HL-60 (cell line): ENCODE results near the gene PHACTR3.

Experiments
- DNase-seq, 2 experiments: peaks; one replicate each; pipeline ENCODE4 v3.0.0-alpha.2; 2010 to 2020; ENCODE audit warnings: low read depth in 1 of 2, low spot score in 1 of 2
- H3K27ac ChIP-seq: fragments of 250-450 bp; sonication (Bioruptor Pico); replicated peaks from 2 replicates; pipeline ENCODE4 v1.5.1; 2020; ENCODE audit warnings: mild to moderate bottlenecking, moderate library complexity
- H3K27me3 ChIP-seq: fragments of 250-450 bp; sonication (Bioruptor Pico); 2 replicates; pipeline ENCODE4 v1.5.1; 2021; ENCODE audit warnings: mild to moderate bottlenecking, moderate library complexity; ENCODE audit not compliant: insufficient read depth, poor library complexity, severe bottlenecking
- H3K4me3 ChIP-seq: replicated peaks from 2 replicates; pipeline ENCODE4 v1.5.1; 2011; ENCODE audit warnings: mild to moderate bottlenecking, control low read depth, low read length; ENCODE audit not compliant: insufficient read depth
- CTCF ChIP-seq: IDR thresholded peaks from one replicate; pipeline ENCODE4 v1.5.1; 2011; ENCODE audit warnings: low read length, control low read depth, inconsistent platforms; ENCODE audit not compliant: insufficient read depth
- GABPA ChIP-seq: IDR thresholded peaks from 2 replicates; pipeline ENCODE4 v1.6.1; 2012; ENCODE audit warnings: low read depth
- POLR2AphosphoS5 ChIP-seq: IDR thresholded peaks from 2 replicates; pipeline ENCODE4 v1.6.1; 2012; ENCODE audit warnings: low read depth
- REST ChIP-seq: IDR thresholded peaks from 2 replicates; pipeline ENCODE4 v1.6.1; 2012; ENCODE audit warnings: low read depth; ENCODE audit not compliant: insufficient replicate concordance
- SPI1 ChIP-seq: IDR thresholded peaks from 2 replicates; pipeline ENCODE4 v1.6.1; 2012; ENCODE audit warnings: low read depth, mild to moderate bottlenecking, borderline replicate concordance

The PHACTR3 gene

DNA sequence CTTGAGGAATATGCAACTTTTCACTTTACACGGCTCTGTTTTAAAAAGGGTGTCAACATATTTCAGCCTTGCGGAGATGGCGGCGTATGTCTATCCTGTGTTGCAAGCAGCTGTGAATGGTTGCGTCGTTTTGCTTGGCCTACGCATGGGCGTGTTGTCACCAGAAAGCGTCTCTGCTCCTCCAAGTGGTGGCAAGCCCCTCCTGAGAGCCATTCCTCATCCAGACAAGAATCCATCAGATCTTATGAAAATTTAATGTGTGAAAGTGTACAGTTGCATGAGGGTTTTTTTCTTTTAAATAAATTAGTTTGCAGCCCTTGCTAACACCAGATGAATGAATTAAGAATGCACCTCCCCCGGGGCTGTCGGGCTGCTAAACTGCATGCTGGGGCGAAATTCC lies 114.4 kb downstream of the PHACTR3 start:
- no peak for DNase-seq
- TF ChIP-seq REST = no peak
- TF ChIP-seq GABPA = no peak
- TF ChIP-seq SPI1 = no peak
- no peak for TF ChIP-seq CTCF
- no peak for TF ChIP-seq POLR2AphosphoS5
- Histone ChIP-seq H3K27ac (no peak overlapping the region), H3K4me3 (no peak overlapping the region), H3K27me3 (peaks cover 7% of the 10 kb centered on the region)

GRCh38 chr20:59720013-59720412 lies 115.7 kb downstream of the PHACTR3 start:
- TF ChIP-seq POLR2AphosphoS5 (no peak), CTCF (no peak), SPI1 (no peak), REST (no peak), GABPA (no peak)
- Histone ChIP-seq H3K4me3 (no peak overlapping the region), H3K27me3 (peaks cover 11% of the 10 kb centered on the region), H3K27ac (no peak overlapping the region)
- no peak for DNase-seq

DNA sequence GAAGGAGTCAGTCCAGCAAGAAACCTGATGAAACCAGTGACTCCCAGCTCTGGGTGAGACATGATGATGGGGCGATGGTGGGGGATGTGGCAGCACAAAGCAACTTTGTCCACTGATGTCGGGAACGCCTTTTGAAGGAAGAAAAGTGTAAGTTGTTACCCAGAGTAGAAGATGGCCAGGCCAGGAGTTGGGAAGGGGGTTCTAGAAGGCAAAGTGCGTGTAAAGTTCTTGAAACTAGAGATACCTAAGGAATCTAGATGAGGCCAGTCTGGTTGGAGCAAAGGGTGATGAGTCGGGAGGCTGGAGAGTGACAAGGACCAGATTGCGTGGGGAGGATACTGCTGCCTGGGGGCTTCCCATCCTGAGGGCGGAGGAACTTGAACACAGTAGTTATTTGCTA lies 117.0 kb downstream of the PHACTR3 start:
- TF ChIP-seq CTCF (no peak), POLR2AphosphoS5 (no peak), REST (no peak)
- H3K4me3 ChIP-seq = peak overlapping the region; percentile 20
- no peak overlapping the region for H3K27ac ChIP-seq
- DNase-seq = no peak
- peaks cover 8% of the 10 kb centered on the region for H3K27me3 ChIP-seq
